ENCODE measurements around the gene RPL19. TPM values are rescaled to one million over a fixed set of nuclear protein-coding genes. Genes with fewer than 3 reads are reported as not detected.

RPL19 gene
- total RNA-seq, 3 donors from 2014 or later, result 1,315 to 1,492 (median 1,411) TPM

- ATAC-seq (peak; percentile 49), DNase-seq (peak; percentile 47 to 81 (median 70))
- peaks cover 5% of the 10 kb centered on the region for H3K36me3 ChIP-seq (ENCODE audit: low read depth)
- H3K9me3 ChIP-seq, result no peaks in the 10 kb centered on the region
- no peak overlapping the region for H3K4me3 ChIP-seq
- intact Hi-C loops (cut with DNase I, micrococcal nuclease), result no loop called here
- no peak for TF ChIP-seq CTCF (IDR thresholded peaks at IDR 0.05)
- peaks cover 16% of the 10 kb centered on the region for H3K4me1 ChIP-seq (ENCODE audit: low read depth)
Measured at GRCh38 chr17:39209317-39210092, 9.4 kb downstream of the RPL19 start.

GRCh38 chr17:39210093-39210434, 10.0 kb downstream of the RPL19 start:
- intact Hi-C loops (cut with DNase I, micrococcal nuclease), result no loop called here
- no peak for DNase-seq

GRCh38 chr17:39212195-39212810, 12.2 kb downstream of the RPL19 start:
- Histone ChIP-seq H3K4me1 (ENCODE audit: low read depth) (peaks cover 16% of the 10 kb centered on the region), H3K36me3 (ENCODE audit: low read depth) (no peaks in the 10 kb centered on the region), H3K9me3 (no peaks in the 10 kb centered on the region), H3K4me3 (no peak overlapping the region)
- no peak for TF ChIP-seq CTCF (IDR thresholded peaks at IDR 0.05)
- ATAC-seq (no peak), DNase-seq (no peak)
- intact Hi-C loops (cut with DNase I, micrococcal nuclease), result no loop called here

More at GRCh38 chr17:39210093-39210434, 10.0 kb downstream of the RPL19 start:
- H3K4me3 ChIP-seq, result no peak overlapping the region
- no peaks in the 10 kb centered on the region for H3K36me3 ChIP-seq (ENCODE audit: low read depth)
- no peak for TF ChIP-seq CTCF (IDR thresholded peaks at IDR 0.05)
- no peaks in the 10 kb centered on the region for H3K9me3 ChIP-seq
- no peak for ATAC-seq
- peaks cover 16% of the 10 kb centered on the region for H3K4me1 ChIP-seq (ENCODE audit: low read depth)

- ATAC-seq (peak; percentile 47), DNase-seq (peak in 1 of 3 donors; percentile 24)
- H3K36me3 ChIP-seq (ENCODE audit: low read depth), result no peaks in the 10 kb centered on the region
- H3K4me3 ChIP-seq, result no peak overlapping the region
- no peaks in the 10 kb centered on the region for H3K9me3 ChIP-seq
- peaks cover 16% of the 10 kb centered on the region for H3K4me1 ChIP-seq (ENCODE audit: low read depth)
- no peak for TF ChIP-seq CTCF (IDR thresholded peaks at IDR 0.05)
- intact Hi-C loops (cut with DNase I, micrococcal nuclease), result no loop called here
Measured at GRCh38 chr17:39212841-39213480, 12.9 kb downstream of the RPL19 start.

GRCh38 chr17:39213852-39214251, 13.8 kb downstream of the RPL19 start:
- H3K36me3 ChIP-seq (ENCODE audit: low read depth), result no peaks in the 10 kb centered on the region
- H3K4me1 ChIP-seq (ENCODE audit: low read depth), result peaks cover 15% of the 10 kb centered on the region
- DNase-seq, result peak in 1 of 3 donors; percentile 42
- no peak overlapping the region for H3K4me3 ChIP-seq
- intact Hi-C loops (cut with DNase I, micrococcal nuclease), result no loop called here
- H3K9me3 ChIP-seq, result no peaks in the 10 kb centered on the region
- peak; percentile 20 for ATAC-seq
- TF ChIP-seq CTCF (IDR thresholded peaks at IDR 0.05), result no peak
